Fibroblast of lung (primary cell): ENCODE results near the gene SMIM9. TPM values are rescaled to one million over a fixed set of nuclear protein-coding genes. Genes with fewer than 3 reads are reported as not detected.

ENCODE experiments used
- DNase-seq, 2 donors: peaks; one replicate each; pipeline versions ENCODE4 v3.0.0 to v3.0.0-alpha.2; 2010; ENCODE audit warnings: low read depth in 2 of 2
- H2AFZ ChIP-seq: 2 replicates; pipeline ENCODE4 v1.5.1; 2012; ENCODE audit warnings: low read length, control low read depth, inconsistent platforms
- H3K27ac ChIP-seq: 2 replicates; pipeline ENCODE4 v1.5.1; 2011; ENCODE audit warnings: low read length, control low read depth; ENCODE audit not compliant: insufficient read depth
- H3K27me3 ChIP-seq: 2 replicates; pipeline ENCODE4 v1.5.1; 2011; ENCODE audit warnings: mild to moderate bottlenecking, low read length; ENCODE audit not compliant: control insufficient read depth, insufficient read depth
- H3K36me3 ChIP-seq: 2 replicates; pipeline ENCODE4 v1.5.1; 2011; ENCODE audit warnings: low read length; ENCODE audit not compliant: control insufficient read depth, insufficient read depth
- H3K4me1 ChIP-seq: 2 replicates; pipeline ENCODE4 v1.5.1; 2011; ENCODE audit warnings: low read length; ENCODE audit not compliant: control insufficient read depth, insufficient read depth; ENCODE audit errors: extremely low read depth
- H3K4me2 ChIP-seq: 2 replicates; pipeline ENCODE4 v1.5.1; 2011; ENCODE audit warnings: low read length, control low read depth; ENCODE audit not compliant: insufficient read depth; ENCODE audit errors: extremely low read depth
- H3K4me3 ChIP-seq, 4 experiments: fragments of 200-600 bp in 1 of 4; sonication (generic) in 1 of 4; replicated peaks in 1 of 4; 2 replicates each; pipeline ENCODE4 v1.5.1; 2011 to 2016; ENCODE audit warnings: low read length in 4 of 4, low read depth in 3 of 4, mild to moderate bottlenecking in 3 of 4, control low read depth in 2 of 4, inconsistent platforms in 1 of 4, mixed read lengths in 1 of 4; ENCODE audit not compliant: insufficient read depth in 1 of 4; ENCODE audit errors: control extremely low read depth in 1 of 4
- H3K79me2 ChIP-seq: 2 replicates; pipeline ENCODE4 v1.5.1; 2012; ENCODE audit warnings: mild to moderate bottlenecking, low read length, inconsistent platforms; ENCODE audit not compliant: control insufficient read depth, insufficient read depth
- H3K9ac ChIP-seq: 2 replicates; pipeline ENCODE4 v1.5.1; 2011; ENCODE audit warnings: mild to moderate bottlenecking, low read length, control low read depth; ENCODE audit not compliant: insufficient read depth
- H3K9me3 ChIP-seq: 2 replicates; pipeline ENCODE4 v1.5.1; 2012; ENCODE audit warnings: low read depth, low read length; ENCODE audit not compliant: control insufficient read depth, insufficient read depth
- H4K20me1 ChIP-seq: 2 replicates; pipeline ENCODE4 v1.5.1; 2011; ENCODE audit warnings: low read length; ENCODE audit not compliant: control insufficient read depth, insufficient read depth; ENCODE audit errors: extremely low read depth
- EZH2 ChIP-seq: IDR thresholded peaks from 2 replicates; pipeline ENCODE4 v1.5.1; 2012; ENCODE audit warnings: low read length, control low read depth, mild to moderate bottlenecking; ENCODE audit errors: missing control alignments
- polyA plus RNA-seq, 2 donors: library from polyadenylated mRNA; depleted of rRNA in 1 of 2; stranded (reverse) in 1 of 2; unstranded in 1 of 2; fragments of >200 nt; gene quantifications; 2 replicates each; pipeline ENCODE4 v1.2.1, GENCODE V29; 2011 to 2012; ENCODE audit warnings: missing spikeins in 1 of 2
- total RNA-seq: library from RNA; depleted of rRNA; stranded (reverse); fragments of >200 nt; gene quantifications from 2 replicates; pipeline ENCODE4 v1.2.1, GENCODE V29; 2014
- TF ChIP-seq, protein P1 (sequence below), 2 donors: IDR thresholded peaks in 1 of 2; conservative IDR thresholded peaks in 1 of 2; 1 replicate in 1 of 2; 2 replicates in 1 of 2; pipeline ENCODE4 v1.5.1; 2011 to 2012; ENCODE audit warnings: low read length in 2 of 2, control low read depth in 1 of 2, inconsistent platforms in 1 of 2, low read depth in 1 of 2, mild to moderate bottlenecking in 1 of 2

SMIM9 gene
- total and polyA plus RNA-seq, 2 donors (not counting 1 experiment from before 2014, with no cell fraction given): not detected

DNA sequence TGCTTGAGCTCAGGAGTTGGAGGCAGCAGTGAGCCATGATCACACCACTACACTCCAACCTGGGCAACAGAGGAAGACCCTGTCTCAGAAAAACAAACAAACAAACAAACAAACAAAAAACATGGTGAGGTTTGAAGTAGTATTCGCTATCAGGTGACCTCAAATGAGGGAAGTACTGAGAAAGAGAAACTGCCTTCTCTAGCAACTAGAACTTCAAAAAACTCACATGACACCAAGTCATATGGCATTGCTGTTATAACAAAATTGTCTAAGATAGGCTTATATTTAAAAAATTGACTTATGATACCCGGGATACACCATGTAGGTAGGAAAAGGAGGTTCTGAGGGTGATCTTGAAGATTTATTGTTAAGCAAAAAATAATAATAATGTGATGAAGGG is 39.4 kb downstream of the SMIM9 start:
- Histone ChIP-seq H3K27ac (no peak overlapping the region), H3K4me3 (no peak overlapping the region), H4K20me1 (no peaks in the 10 kb centered on the region), H2AFZ (no peak overlapping the region), H3K27me3 (no peaks in the 10 kb centered on the region), H3K79me2 (no peaks in the 10 kb centered on the region), H3K4me1 (peaks cover 2% of the 10 kb centered on the region), H3K9me3 (no peaks in the 10 kb centered on the region), H3K9ac (no peak overlapping the region), H3K36me3 (no peaks in the 10 kb centered on the region), H3K4me2 (no peak overlapping the region)
- TF ChIP-seq EZH2: no peak
- TF ChIP-seq, protein P1, sequence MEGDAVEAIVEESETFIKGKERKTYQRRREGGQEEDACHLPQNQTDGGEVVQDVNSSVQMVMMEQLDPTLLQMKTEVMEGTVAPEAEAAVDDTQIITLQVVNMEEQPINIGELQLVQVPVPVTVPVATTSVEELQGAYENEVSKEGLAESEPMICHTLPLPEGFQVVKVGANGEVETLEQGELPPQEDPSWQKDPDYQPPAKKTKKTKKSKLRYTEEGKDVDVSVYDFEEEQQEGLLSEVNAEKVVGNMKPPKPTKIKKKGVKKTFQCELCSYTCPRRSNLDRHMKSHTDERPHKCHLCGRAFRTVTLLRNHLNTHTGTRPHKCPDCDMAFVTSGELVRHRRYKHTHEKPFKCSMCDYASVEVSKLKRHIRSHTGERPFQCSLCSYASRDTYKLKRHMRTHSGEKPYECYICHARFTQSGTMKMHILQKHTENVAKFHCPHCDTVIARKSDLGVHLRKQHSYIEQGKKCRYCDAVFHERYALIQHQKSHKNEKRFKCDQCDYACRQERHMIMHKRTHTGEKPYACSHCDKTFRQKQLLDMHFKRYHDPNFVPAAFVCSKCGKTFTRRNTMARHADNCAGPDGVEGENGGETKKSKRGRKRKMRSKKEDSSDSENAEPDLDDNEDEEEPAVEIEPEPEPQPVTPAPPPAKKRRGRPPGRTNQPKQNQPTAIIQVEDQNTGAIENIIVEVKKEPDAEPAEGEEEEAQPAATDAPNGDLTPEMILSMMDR (conservative IDR thresholded peaks at IDR 0.05 in 1 of 2, IDR thresholded peaks at IDR 0.05 in 1 of 2; ENCODE audit: low read depth in 1 of 2, low read length in 2 of 2): no peak
- DNase-seq: no peak

DNA sequence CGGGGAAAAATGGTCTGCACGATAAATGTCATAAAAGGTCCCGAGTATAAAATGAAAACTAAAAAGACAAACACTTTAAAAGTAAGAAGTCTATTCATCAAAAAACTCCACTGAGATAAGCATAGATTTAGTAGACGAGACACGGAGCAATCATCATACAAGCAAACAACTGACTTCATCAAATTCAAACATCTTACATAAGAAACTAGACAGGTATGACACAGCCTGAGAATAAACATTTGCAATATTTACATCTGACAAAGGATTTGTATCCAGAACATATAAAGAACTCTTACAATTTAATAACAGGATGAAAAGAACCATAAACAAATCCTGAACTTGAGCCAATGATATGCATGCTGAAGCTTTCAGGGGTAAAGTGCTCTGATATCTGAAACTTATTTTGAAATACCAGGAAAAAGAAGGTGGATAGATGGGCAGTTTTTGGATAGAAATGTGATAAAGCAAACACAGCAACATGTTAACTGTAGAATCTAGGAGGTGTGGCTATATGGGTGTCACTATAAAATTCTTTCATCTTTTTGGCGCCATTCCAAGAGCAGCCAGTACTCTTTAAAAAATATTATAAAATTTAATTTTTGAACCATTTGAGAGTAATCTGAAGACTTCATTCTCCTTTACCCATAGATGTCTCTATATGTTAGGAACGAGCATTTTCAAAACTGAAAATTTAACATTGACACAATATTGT is 41.2 kb downstream of the SMIM9 start:
- H4K20me1 ChIP-seq: no peaks in the 10 kb centered on the region
- TF ChIP-seq EZH2: no peak
- TF ChIP-seq, protein P1 (conservative IDR thresholded peaks at IDR 0.05 in 1 of 2, IDR thresholded peaks at IDR 0.05 in 1 of 2; ENCODE audit: low read depth in 1 of 2, low read length in 2 of 2): no peak

DNA sequence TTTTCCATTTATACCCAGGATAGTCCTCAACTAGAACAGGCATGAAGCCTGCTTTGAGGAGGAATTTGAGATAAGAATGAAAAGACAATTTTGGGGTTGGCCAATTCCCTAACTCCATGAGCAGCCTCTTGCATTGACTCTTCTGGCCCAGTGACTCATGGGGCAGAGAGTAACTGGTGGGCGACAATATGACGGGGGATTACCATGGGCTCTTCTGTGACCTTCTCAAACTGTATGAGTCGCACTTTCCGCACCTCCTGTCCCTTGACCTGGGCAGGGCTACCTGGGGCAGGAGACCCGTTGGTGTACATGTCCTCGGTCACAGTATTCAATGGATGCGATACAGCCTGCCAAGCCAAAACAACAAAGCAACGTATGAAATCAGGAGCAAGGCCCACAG is 42.5 kb downstream of the SMIM9 start:
- Histone ChIP-seq H2AFZ (no peak overlapping the region), H3K36me3 (no peaks in the 10 kb centered on the region), H3K27me3 (no peaks in the 10 kb centered on the region), H3K4me1 (no peaks in the 10 kb centered on the region), H3K9me3 (no peaks in the 10 kb centered on the region), H4K20me1 (no peaks in the 10 kb centered on the region), H3K9ac (no peak overlapping the region), H3K27ac (no peak overlapping the region), H3K79me2 (no peaks in the 10 kb centered on the region), H3K4me2 (no peak overlapping the region), H3K4me3 (no peak overlapping the region)
- no peak for DNase-seq
- no peak for TF ChIP-seq EZH2

More for the DNA sequence above, 41.2 kb downstream of the SMIM9 start:
- Histone ChIP-seq H3K27me3 (no peaks in the 10 kb centered on the region), H3K9me3 (no peaks in the 10 kb centered on the region), H3K36me3 (no peaks in the 10 kb centered on the region), H3K4me1 (no peaks in the 10 kb centered on the region), H3K27ac (no peak overlapping the region), H3K79me2 (no peaks in the 10 kb centered on the region), H2AFZ (no peak overlapping the region), H3K9ac (no peak overlapping the region), H3K4me2 (no peak overlapping the region), H3K4me3 (no peak overlapping the region)
- DNase-seq: no peak
